ENCODE measurements around the gene VEZT.
"Not testable (repeated sequence)": the region's sequence is repeated elsewhere in the genome, so short reads cannot be mapped to it uniquely, and the experiment has no call there.

Gene VEZT

GRCh38 chr12:95258151-95258550, 40.5 kb downstream of the VEZT start:
- no peak for DNase-seq

GRCh38 chr12:95258803-95259202, 41.2 kb downstream of the VEZT start:
- no peak for DNase-seq

GRCh38 chr12:95259368-95259767, 41.8 kb downstream of the VEZT start:
- no peak for DNase-seq

- DNase-seq = no peak
Observed at GRCh38 chr12:95261109-95261508, 43.5 kb downstream of the VEZT start.

GRCh38 chr12:95262808-95263207, 45.2 kb downstream of the VEZT start:
- no peak for DNase-seq

GRCh38 chr12:95265765-95266164, 48.2 kb downstream of the VEZT start:
- no peak for DNase-seq

- no peak for DNase-seq
Observed at GRCh38 chr12:95266254-95266653, 48.6 kb downstream of the VEZT start.

- no peak for DNase-seq
Observed at GRCh38 chr12:95269892-95270291, 52.3 kb downstream of the VEZT start.

GRCh38 chr12:95271465-95271864, 53.9 kb downstream of the VEZT start:
- no peak for DNase-seq

GRCh38 chr12:95277139-95277538, 59.5 kb downstream of the VEZT start:
- DNase-seq = no peak

- DNase-seq = no peak
Observed at GRCh38 chr12:95279856-95280255, 62.2 kb downstream of the VEZT start.

GRCh38 chr12:95282266-95282665, 64.7 kb downstream of the VEZT start:
- no peak for DNase-seq

- no peak for DNase-seq
Observed at GRCh38 chr12:95283371-95283770, 65.8 kb downstream of the VEZT start.

GRCh38 chr12:95286713-95287112, 69.1 kb downstream of the VEZT start:
- no peak for DNase-seq

GRCh38 chr12:95291501-95291900, 73.9 kb downstream of the VEZT start:
- DNase-seq = no peak

GRCh38 chr12:95298916-95299315, 81.3 kb downstream of the VEZT start:
- no peak for DNase-seq

GRCh38 chr12:95300286-95300685, 82.7 kb downstream of the VEZT start:
- DNase-seq = no peak

GRCh38 chr12:95303476-95303875, 85.9 kb downstream of the VEZT start:
- no peak for DNase-seq

- DNase-seq = no peak
Observed at GRCh38 chr12:95304673-95305198, 87.1 kb downstream of the VEZT start.

- no peak for DNase-seq
Observed at GRCh38 chr12:95312656-95313055, 95.0 kb downstream of the VEZT start.

- not testable (repeated sequence) for DNase-seq
Observed at GRCh38 chr12:95314756-95315155, 97.1 kb downstream of the VEZT start.

- no peak for DNase-seq
Observed at GRCh38 chr12:95316798-95317197, 99.2 kb downstream of the VEZT start.

GRCh38 chr12:95318071-95318545, 100.5 kb downstream of the VEZT start:
- DNase-seq = peak; percentile 7 to 60

- DNase-seq = no peak
Observed at GRCh38 chr12:95319694-95320331, 102.2 kb downstream of the VEZT start.
